HEK293T (cell line): ENCODE measurements around the gene UIMC1.

Experiments used
- ARNT ChIP-seq: fragments of 450-650 bp; IDR thresholded peaks from 2 replicates; pipeline ENCODE4 v1.6.1; 2017; ENCODE audit warnings: mild to moderate bottlenecking
- BHLHE40 ChIP-seq: fragments of 450-650 bp; IDR thresholded peaks from 2 replicates; pipeline ENCODE4 v1.6.1; 2016; ENCODE audit warnings: mild to moderate bottlenecking, moderate library complexity, borderline replicate concordance
- CTBP1 ChIP-seq: fragments of 450-650 bp; IDR thresholded peaks from 2 replicates; pipeline ENCODE4 v1.6.1; 2016; ENCODE audit warnings: borderline replicate concordance
- ELF4 ChIP-seq: fragments of 450-650 bp; IDR thresholded peaks from 2 replicates; pipeline ENCODE4 v1.6.1; 2017; ENCODE audit warnings: antibody characterized with exemption
- FOXK2 ChIP-seq: fragments of 450-650 bp; IDR thresholded peaks from 2 replicates; pipeline ENCODE4 v1.6.1; 2016; ENCODE audit warnings: mild to moderate bottlenecking
- FOXM1 ChIP-seq: fragments of 450-650 bp; IDR thresholded peaks from 2 replicates; pipeline ENCODE4 v1.6.1; 2017; ENCODE audit warnings: mild to moderate bottlenecking, borderline replicate concordance
- HDGF ChIP-seq: fragments of 450-650 bp; IDR thresholded peaks from 2 replicates; pipeline ENCODE4 v1.6.1; 2017; ENCODE audit warnings: antibody characterized with exemption, borderline replicate concordance
- SP1 ChIP-seq: fragments of 450-650 bp; IDR thresholded peaks from 2 replicates; pipeline ENCODE4 v1.6.1; 2017
- SUZ12 ChIP-seq: fragments of 450-650 bp; IDR thresholded peaks from 2 replicates; pipeline ENCODE4 v1.6.1; 2016; ENCODE audit warnings: mild to moderate bottlenecking
- TARDBP ChIP-seq: fragments of 450-650 bp; IDR thresholded peaks from 2 replicates; pipeline ENCODE4 v1.6.1; 2016
- ZNF384 ChIP-seq: fragments of 450-650 bp; IDR thresholded peaks from 2 replicates; pipeline ENCODE4 v1.6.1; 2016

DNA sequence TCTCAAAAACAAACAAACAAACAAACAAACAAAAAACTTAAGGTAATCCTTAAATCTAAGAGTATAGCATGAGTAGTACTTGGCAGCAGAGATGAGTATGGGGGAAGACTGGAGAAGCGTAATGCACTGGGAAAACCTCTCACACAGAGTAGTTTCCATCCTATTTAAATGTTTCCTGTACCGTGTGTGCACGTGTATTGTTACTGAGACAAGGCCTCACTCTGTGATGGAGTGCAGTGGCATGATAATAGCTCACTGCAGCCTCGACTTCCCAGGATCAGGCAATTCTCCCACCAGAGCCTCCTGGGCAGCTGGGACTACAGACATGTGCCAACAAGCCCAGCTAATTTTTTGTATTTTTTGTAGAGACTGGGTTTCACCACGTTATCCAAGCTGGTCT is 2.9 kb downstream of the UIMC1 start:
- TF ChIP-seq ARNT = no peak
- TF ChIP-seq FOXM1 = no peak
- TF ChIP-seq FOXK2 = no peak
- no peak for TF ChIP-seq SUZ12
- TF ChIP-seq ELF4 = no peak
- TF ChIP-seq CTBP1 = no peak
- TF ChIP-seq SP1 = no peak
- no peak for TF ChIP-seq TARDBP
- TF ChIP-seq BHLHE40 = no peak
- no peak for TF ChIP-seq HDGF
- TF ChIP-seq ZNF384 = no peak
